ENCODE results near the gene CCNA2.

CCNA2 gene

GRCh38 chr4:121785479-121785878 is 38.2 kb downstream of the CCNA2 start (continued):
- TF ChIP-seq ESRRG (CRISPR knock-in tag; IDR thresholded peaks at IDR 0.05) = no peak
- TF ChIP-seq ZC3H10 (CRISPR knock-in tag; IDR thresholded peaks at IDR 0.05) = no peak
- TF ChIP-seq RARB (CRISPR knock-in tag; IDR thresholded peaks at IDR 0.05) = no peak
- no peak for TF ChIP-seq TOX (CRISPR knock-in tag; IDR thresholded peaks at IDR 0.05; ENCODE audit: borderline replicate concordance)

DNA sequence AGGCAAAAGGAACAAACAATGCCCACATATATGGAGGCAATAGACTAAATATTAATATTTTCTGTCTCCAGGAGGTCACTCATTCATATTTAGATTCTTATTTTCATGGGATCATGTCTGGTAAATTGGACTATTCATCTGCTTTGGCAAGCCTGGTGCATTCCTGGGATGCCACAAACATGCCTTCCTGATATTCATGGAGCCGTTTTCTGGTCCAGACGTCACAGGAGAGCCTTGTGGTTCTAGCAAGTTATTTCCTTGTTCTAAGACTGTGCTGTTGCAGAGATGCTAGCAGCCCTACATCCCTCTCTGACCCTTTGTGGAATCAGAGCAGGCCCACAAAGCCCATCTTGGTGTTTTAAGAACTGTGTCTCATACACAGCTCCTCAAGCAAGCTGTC is 38.7 kb downstream of the CCNA2 start:
- TF ChIP-seq ZNF70 (CRISPR knock-in tag; IDR thresholded peaks at IDR 0.05) (no peak), ISL1 (CRISPR knock-in tag; IDR thresholded peaks at IDR 0.05) (peak; percentile 81), CSDC2 (CRISPR knock-in tag; IDR thresholded peaks at IDR 0.05) (no peak), ZFP3 (CRISPR knock-in tag; IDR thresholded peaks at IDR 0.05) (0 out of 2 replicates have a peak, but pooled peaks have one; percentile 41), BACH2 (CRISPR knock-in tag; IDR thresholded peaks at IDR 0.05; ENCODE audit: borderline replicate concordance) (no peak)
- TF ChIP-seq, protein P1, sequence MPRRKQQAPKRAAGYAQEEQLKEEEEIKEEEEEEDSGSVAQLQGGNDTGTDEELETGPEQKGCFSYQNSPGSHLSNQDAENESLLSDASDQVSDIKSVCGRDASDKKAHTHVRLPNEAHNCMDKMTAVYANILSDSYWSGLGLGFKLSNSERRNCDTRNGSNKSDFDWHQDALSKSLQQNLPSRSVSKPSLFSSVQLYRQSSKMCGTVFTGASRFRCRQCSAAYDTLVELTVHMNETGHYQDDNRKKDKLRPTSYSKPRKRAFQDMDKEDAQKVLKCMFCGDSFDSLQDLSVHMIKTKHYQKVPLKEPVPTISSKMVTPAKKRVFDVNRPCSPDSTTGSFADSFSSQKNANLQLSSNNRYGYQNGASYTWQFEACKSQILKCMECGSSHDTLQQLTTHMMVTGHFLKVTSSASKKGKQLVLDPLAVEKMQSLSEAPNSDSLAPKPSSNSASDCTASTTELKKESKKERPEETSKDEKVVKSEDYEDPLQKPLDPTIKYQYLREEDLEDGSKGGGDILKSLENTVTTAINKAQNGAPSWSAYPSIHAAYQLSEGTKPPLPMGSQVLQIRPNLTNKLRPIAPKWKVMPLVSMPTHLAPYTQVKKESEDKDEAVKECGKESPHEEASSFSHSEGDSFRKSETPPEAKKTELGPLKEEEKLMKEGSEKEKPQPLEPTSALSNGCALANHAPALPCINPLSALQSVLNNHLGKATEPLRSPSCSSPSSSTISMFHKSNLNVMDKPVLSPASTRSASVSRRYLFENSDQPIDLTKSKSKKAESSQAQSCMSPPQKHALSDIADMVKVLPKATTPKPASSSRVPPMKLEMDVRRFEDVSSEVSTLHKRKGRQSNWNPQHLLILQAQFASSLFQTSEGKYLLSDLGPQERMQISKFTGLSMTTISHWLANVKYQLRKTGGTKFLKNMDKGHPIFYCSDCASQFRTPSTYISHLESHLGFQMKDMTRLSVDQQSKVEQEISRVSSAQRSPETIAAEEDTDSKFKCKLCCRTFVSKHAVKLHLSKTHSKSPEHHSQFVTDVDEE (CRISPR knock-in tag; IDR thresholded peaks at IDR 0.05) = no peak
- peak; percentile 96 for ATAC-seq

GRCh38 chr4:121784401-121784800 is 39.3 kb downstream of the CCNA2 start:
- ATAC-seq = peak; percentile 3; the same call in 1 of the 3 replicates
- TF ChIP-seq SNAI2 (CRISPR knock-in tag; IDR thresholded peaks at IDR 0.05) = no peak
- no peak for TF ChIP-seq ISL1 (CRISPR knock-in tag; IDR thresholded peaks at IDR 0.05)
- TF ChIP-seq ZNF8 (CRISPR knock-in tag; IDR thresholded peaks at IDR 0.05) = no peak
- TF ChIP-seq TOX (CRISPR knock-in tag; IDR thresholded peaks at IDR 0.05; ENCODE audit: borderline replicate concordance) = no peak
- TF ChIP-seq ESRRG (CRISPR knock-in tag; IDR thresholded peaks at IDR 0.05) = no peak
- TF ChIP-seq PATZ1 (CRISPR knock-in tag; IDR thresholded peaks at IDR 0.05; ENCODE audit: borderline replicate concordance) = no peak
- no peak for TF ChIP-seq ZFP3 (CRISPR knock-in tag; IDR thresholded peaks at IDR 0.05)
- TF ChIP-seq, protein P2, sequence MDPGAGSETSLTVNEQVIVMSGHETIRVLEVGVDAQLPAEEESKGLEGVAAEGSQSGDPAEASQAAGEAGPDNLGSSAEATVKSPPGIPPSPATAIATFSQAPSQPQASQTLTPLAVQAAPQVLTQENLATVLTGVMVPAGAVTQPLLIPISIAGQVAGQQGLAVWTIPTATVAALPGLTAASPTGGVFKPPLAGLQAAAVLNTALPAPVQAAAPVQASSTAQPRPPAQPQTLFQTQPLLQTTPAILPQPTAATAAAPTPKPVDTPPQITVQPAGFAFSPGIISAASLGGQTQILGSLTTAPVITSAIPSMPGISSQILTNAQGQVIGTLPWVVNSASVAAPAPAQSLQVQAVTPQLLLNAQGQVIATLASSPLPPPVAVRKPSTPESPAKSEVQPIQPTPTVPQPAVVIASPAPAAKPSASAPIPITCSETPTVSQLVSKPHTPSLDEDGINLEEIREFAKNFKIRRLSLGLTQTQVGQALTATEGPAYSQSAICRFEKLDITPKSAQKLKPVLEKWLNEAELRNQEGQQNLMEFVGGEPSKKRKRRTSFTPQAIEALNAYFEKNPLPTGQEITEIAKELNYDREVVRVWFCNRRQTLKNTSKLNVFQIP (CRISPR knock-in tag; IDR thresholded peaks at IDR 0.05; ENCODE audit: borderline replicate concordance, low read depth) = no peak
- TF ChIP-seq OSR1 (CRISPR knock-in tag; IDR thresholded peaks at IDR 0.05) = no peak
- TF ChIP-seq BACH2 (CRISPR knock-in tag; IDR thresholded peaks at IDR 0.05; ENCODE audit: borderline replicate concordance) = no peak
- TF ChIP-seq ZNF565 (CRISPR knock-in tag; conservative IDR thresholded peaks at IDR 0.05; ENCODE audit: low read depth) = no peak

DNA sequence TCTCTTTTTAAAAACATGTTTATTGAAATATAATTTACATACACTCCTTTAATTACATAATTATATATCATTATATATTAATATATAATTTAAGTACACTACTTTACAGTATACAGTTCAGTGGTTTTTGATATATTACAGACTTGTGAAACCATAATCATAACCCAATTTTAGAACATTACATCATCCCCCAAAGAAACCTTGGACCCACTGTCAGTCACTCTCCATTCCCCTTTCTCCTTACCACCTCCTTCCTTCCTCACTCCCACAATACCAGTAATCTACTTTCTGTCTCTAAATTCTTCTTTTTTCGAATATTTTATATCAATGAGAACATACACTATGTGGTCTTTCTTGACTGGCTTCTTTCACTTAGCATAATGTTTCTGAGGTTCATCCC is 40.5 kb downstream of the CCNA2 start:
- TF ChIP-seq, protein P1 (CRISPR knock-in tag; IDR thresholded peaks at IDR 0.05) = no peak
- TF ChIP-seq, protein P3, sequence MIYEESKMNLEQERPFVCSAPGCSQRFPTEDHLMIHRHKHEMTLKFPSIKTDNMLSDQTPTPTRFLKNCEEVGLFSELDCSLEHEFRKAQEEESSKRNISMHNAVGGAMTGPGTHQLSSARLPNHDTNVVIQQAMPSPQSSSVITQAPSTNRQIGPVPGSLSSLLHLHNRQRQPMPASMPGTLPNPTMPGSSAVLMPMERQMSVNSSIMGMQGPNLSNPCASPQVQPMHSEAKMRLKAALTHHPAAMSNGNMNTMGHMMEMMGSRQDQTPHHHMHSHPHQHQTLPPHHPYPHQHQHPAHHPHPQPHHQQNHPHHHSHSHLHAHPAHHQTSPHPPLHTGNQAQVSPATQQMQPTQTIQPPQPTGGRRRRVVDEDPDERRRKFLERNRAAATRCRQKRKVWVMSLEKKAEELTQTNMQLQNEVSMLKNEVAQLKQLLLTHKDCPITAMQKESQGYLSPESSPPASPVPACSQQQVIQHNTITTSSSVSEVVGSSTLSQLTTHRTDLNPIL (CRISPR knock-in tag; IDR thresholded peaks at IDR 0.05; ENCODE audit: low read depth) = no peak
- TF ChIP-seq PPARA (CRISPR knock-in tag; IDR thresholded peaks at IDR 0.05; ENCODE audit: borderline replicate concordance) = no peak
- TF ChIP-seq ZNF70 (CRISPR knock-in tag; IDR thresholded peaks at IDR 0.05) = no peak
- no peak for TF ChIP-seq ZNF8 (CRISPR knock-in tag; IDR thresholded peaks at IDR 0.05)
- no peak for TF ChIP-seq PATZ1 (CRISPR knock-in tag; IDR thresholded peaks at IDR 0.05; ENCODE audit: borderline replicate concordance)
- no peak for TF ChIP-seq TCF4 (CRISPR knock-in tag; IDR thresholded peaks at IDR 0.05; ENCODE audit: borderline replicate concordance)
- no peak for TF ChIP-seq ZFP3 (CRISPR knock-in tag; IDR thresholded peaks at IDR 0.05)
- no peak for TF ChIP-seq ARNTL (CRISPR knock-in tag; IDR thresholded peaks at IDR 0.05; ENCODE audit: borderline replicate concordance, low read depth)
- no peak for ATAC-seq

All from SK-N-SH treated with all-trans-retinoic acid at 6 μM for 48 hours (cell line).